Rectal smooth muscle tissue (tissue), 1 donor: ENCODE results near the gene ST6GALNAC2.
"Not testable (repeated sequence)": the region's sequence is repeated elsewhere in the genome, so short reads cannot be mapped to it uniquely, and the experiment has no call there.

Experiments used
- H3K27ac ChIP-seq: one replicate; pipeline ENCODE4 v1.7.0; 2013; ENCODE audit warnings: low read depth, low read length, inconsistent platforms
- H3K27me3 ChIP-seq: one replicate; pipeline ENCODE4 v1.7.0; 2013; ENCODE audit warnings: low read length; ENCODE audit not compliant: control insufficient read depth, insufficient read depth
- H3K36me3 ChIP-seq: one replicate; pipeline ENCODE4 v1.7.0; 2013; ENCODE audit warnings: low read length; ENCODE audit not compliant: control insufficient read depth, insufficient read depth
- H3K4me1 ChIP-seq: one replicate; pipeline ENCODE4 v1.7.0; 2013; ENCODE audit warnings: low read length; ENCODE audit not compliant: control insufficient read depth, insufficient read depth
- H3K4me3 ChIP-seq: one replicate; pipeline ENCODE4 v1.7.0; 2013; ENCODE audit warnings: low read length
- H3K9ac ChIP-seq: one replicate; pipeline ENCODE4 v1.7.0; 2013; ENCODE audit warnings: low read length

Gene ST6GALNAC2

GRCh38 chr17:76565728-76566612 is 19.7 kb downstream of the ST6GALNAC2 start:
- no peak overlapping the region for H3K4me3 ChIP-seq
- H3K27ac ChIP-seq = no peak overlapping the region
- H3K27me3 ChIP-seq = no peaks in the 10 kb centered on the region
- no peak overlapping the region for H3K9ac ChIP-seq
- peaks cover 9% of the 10 kb centered on the region for H3K4me1 ChIP-seq
- H3K36me3 ChIP-seq = peaks cover 3% of the 10 kb centered on the region

GRCh38 chr17:76564991-76565727 is 20.5 kb downstream of the ST6GALNAC2 start:
- not testable (repeated sequence) for H3K9ac ChIP-seq, H3K27me3 ChIP-seq, H3K4me1 ChIP-seq, H3K36me3 ChIP-seq, H3K27ac ChIP-seq, H3K4me3 ChIP-seq

- peaks cover 24% of the 10 kb centered on the region for H3K4me1 ChIP-seq
- H3K4me3 ChIP-seq, H3K27ac ChIP-seq, H3K27me3 ChIP-seq, H3K9ac ChIP-seq, H3K36me3 ChIP-seq: not testable (repeated sequence)
These were observed 22.3 kb downstream of the ST6GALNAC2 start for GRCh38 chr17:76563359-76563758.

- peaks cover 24% of the 10 kb centered on the region for H3K4me1 ChIP-seq
- H3K27me3 ChIP-seq = no peaks in the 10 kb centered on the region
- peak overlapping the region; percentile 2 for H3K27ac ChIP-seq
- H3K4me3 ChIP-seq = no peak overlapping the region
- H3K36me3 ChIP-seq = peaks cover 3% of the 10 kb centered on the region
- no peak overlapping the region for H3K9ac ChIP-seq
These were observed 22.9 kb downstream of the ST6GALNAC2 start for GRCh38 chr17:76562734-76563148.

GRCh38 chr17:76561799-76562268 is 23.8 kb downstream of the ST6GALNAC2 start:
- Histone ChIP-seq H3K27me3 (no peaks in the 10 kb centered on the region), H3K4me3 (no peak overlapping the region), H3K4me1 (peaks cover 24% of the 10 kb centered on the region), H3K27ac (no peak overlapping the region), H3K9ac (no peak overlapping the region), H3K36me3 (peaks cover 3% of the 10 kb centered on the region)

GRCh38 chr17:76561332-76561731 is 24.3 kb downstream of the ST6GALNAC2 start:
- H3K36me3 ChIP-seq = peaks cover 3% of the 10 kb centered on the region
- no peak overlapping the region for H3K9ac ChIP-seq
- H3K27me3 ChIP-seq = no peaks in the 10 kb centered on the region
- peaks cover 24% of the 10 kb centered on the region for H3K4me1 ChIP-seq
- no peak overlapping the region for H3K27ac ChIP-seq
- H3K4me3 ChIP-seq = no peak overlapping the region

- Histone ChIP-seq H3K9ac (no peak overlapping the region), H3K4me3 (no peak overlapping the region)
These were observed 24.8 kb downstream of the ST6GALNAC2 start for GRCh38 chr17:76560877-76561221.

GRCh38 chr17:76560036-76560876 is 25.4 kb downstream of the ST6GALNAC2 start:
- H3K4me1 ChIP-seq = peaks cover 24% of the 10 kb centered on the region
- H3K27me3 ChIP-seq = no peaks in the 10 kb centered on the region
- H3K27ac ChIP-seq = no peak overlapping the region
- no peak overlapping the region for H3K4me3 ChIP-seq
- no peak overlapping the region for H3K9ac ChIP-seq
- H3K36me3 ChIP-seq = peaks cover 3% of the 10 kb centered on the region

More at GRCh38 chr17:76560877-76561221, 24.8 kb downstream of the ST6GALNAC2 start:
- no peak overlapping the region for H3K27ac ChIP-seq
- peaks cover 3% of the 10 kb centered on the region for H3K36me3 ChIP-seq
- H3K4me1 ChIP-seq = peaks cover 24% of the 10 kb centered on the region
- no peaks in the 10 kb centered on the region for H3K27me3 ChIP-seq

GRCh38 chr17:76559460-76559859 is 26.2 kb downstream of the ST6GALNAC2 start:
- H3K9ac ChIP-seq, H3K4me3 ChIP-seq, H3K27ac ChIP-seq, H3K27me3 ChIP-seq, H3K36me3 ChIP-seq: not testable (repeated sequence)
- H3K4me1 ChIP-seq = peaks cover 24% of the 10 kb centered on the region

GRCh38 chr17:76558198-76559095 is 27.2 kb downstream of the ST6GALNAC2 start:
- Histone ChIP-seq H3K4me1 (peaks cover 24% of the 10 kb centered on the region), H3K4me3 (peak overlapping the region; percentile 97), H3K27me3 (no peaks in the 10 kb centered on the region), H3K27ac (peak overlapping the region; percentile 81), H3K9ac (peak overlapping the region; percentile 59), H3K36me3 (no peaks in the 10 kb centered on the region)

GRCh38 chr17:76557368-76558197 is 28.1 kb downstream of the ST6GALNAC2 start:
- H3K4me1 ChIP-seq = peaks cover 24% of the 10 kb centered on the region
- H3K27me3 ChIP-seq = no peaks in the 10 kb centered on the region
- H3K4me3 ChIP-seq = peak overlapping the region; percentile 97

More at GRCh38 chr17:76557368-76558197, 28.1 kb downstream of the ST6GALNAC2 start:
- H3K9ac ChIP-seq = peak overlapping the region; percentile 63
- H3K36me3 ChIP-seq = no peaks in the 10 kb centered on the region
- peak overlapping the region; percentile 81 for H3K27ac ChIP-seq
